ENCODE results near the gene KRTAP10-12.

- no peak for TF ChIP-seq CTCF (IDR thresholded peaks at IDR 0.05)
- no peak for TF ChIP-seq POLR2A (IDR thresholded peaks at IDR 0.05)
- no peak for TF ChIP-seq POLR2AphosphoS5 (IDR thresholded peaks at IDR 0.05)
Measured at GRCh38 chr21:44695184-44695583, 1.8 kb upstream of the KRTAP10-12 start.

All from prostate gland (tissue), 2 donors.